H9 (cell line): ENCODE results near the gene DCLRE1A. TPM values are rescaled to one million over a fixed set of nuclear protein-coding genes. Genes with fewer than 3 reads are reported as not detected.

Source experiments
- DNase-seq: peaks from one replicate; pipeline ENCODE4 v3.0.0-alpha.2; 2017
- H2AFZ ChIP-seq: one replicate; pipeline ENCODE4 v1.6.1; 2013; ENCODE audit warnings: mild to moderate bottlenecking, low read length, control low read depth, moderate library complexity
- H2AK5ac ChIP-seq: 2 replicates; pipeline ENCODE4 v1.6.1; 2013; ENCODE audit warnings: low read length, control low read depth, mixed read lengths; ENCODE audit not compliant: insufficient read length
- H2BK120ac ChIP-seq: one replicate; pipeline ENCODE4 v1.6.1; 2013; ENCODE audit warnings: low read depth, mild to moderate bottlenecking, low read length, control low read depth, inconsistent platforms; ENCODE audit not compliant: poor library complexity, severe bottlenecking
- H2BK12ac ChIP-seq: 2 replicates; pipeline ENCODE4 v1.6.1; 2013; ENCODE audit warnings: low read length, control low read depth, mixed read lengths, low read depth; ENCODE audit not compliant: insufficient read length
- H2BK15ac ChIP-seq: 2 replicates; pipeline ENCODE4 v1.6.1; 2013; ENCODE audit warnings: low read depth, low read length, control low read depth
- H2BK20ac ChIP-seq: one replicate; pipeline ENCODE4 v1.6.1; 2013; ENCODE audit warnings: low read depth, mild to moderate bottlenecking, low read length, control low read depth, inconsistent platforms; ENCODE audit not compliant: poor library complexity, severe bottlenecking
- H2BK5ac ChIP-seq: 2 replicates; pipeline ENCODE4 v1.6.1; 2013; ENCODE audit warnings: low read length, control low read depth, mixed read lengths; ENCODE audit not compliant: insufficient read length
- H3K14ac ChIP-seq: 2 replicates; pipeline ENCODE4 v1.6.1; 2013; ENCODE audit warnings: low read length, control low read depth; ENCODE audit not compliant: insufficient read depth
- H3K18ac ChIP-seq: 2 replicates; pipeline ENCODE4 v1.6.1; 2013; ENCODE audit warnings: low read depth, mild to moderate bottlenecking, mixed read lengths, low read length, control low read depth; ENCODE audit not compliant: insufficient read length
- H3K23ac ChIP-seq: 2 replicates; pipeline ENCODE4 v1.6.1; 2013; ENCODE audit warnings: low read length, control low read depth, mixed read lengths, low read depth; ENCODE audit not compliant: insufficient read length
- H3K23me2 ChIP-seq: 2 replicates; pipeline ENCODE4 v1.6.1; 2013; ENCODE audit warnings: low read depth, mild to moderate bottlenecking, mixed read lengths, low read length, control low read depth; ENCODE audit not compliant: insufficient read length, poor library complexity, severe bottlenecking
- H3K27ac ChIP-seq: 2 replicates; pipeline ENCODE4 v1.5.1; 2013; ENCODE audit warnings: low read length, control low read depth, mixed read lengths, low read depth; ENCODE audit not compliant: insufficient read length
- H3K27me3 ChIP-seq: 2 replicates; pipeline ENCODE4 v1.6.1; 2013; ENCODE audit warnings: low read length, control low read depth, inconsistent platforms; ENCODE audit not compliant: insufficient read depth
- H3K4ac ChIP-seq: 2 replicates; pipeline ENCODE4 v1.6.1; 2013; ENCODE audit warnings: low read depth, mild to moderate bottlenecking, control low read depth, inconsistent platforms, low read length, moderate library complexity
- H3K4me1 ChIP-seq: 2 replicates; pipeline ENCODE4 v1.6.1; 2013; ENCODE audit warnings: low read length, control low read depth, inconsistent platforms; ENCODE audit not compliant: insufficient read depth
- H3K4me2 ChIP-seq: 2 replicates; pipeline ENCODE4 v1.6.1; 2013; ENCODE audit warnings: low read length, control low read depth, mixed read lengths; ENCODE audit not compliant: insufficient read length, insufficient read depth
- H3K56ac ChIP-seq: 2 replicates; pipeline ENCODE4 v1.6.1; 2013; ENCODE audit warnings: low read depth, mild to moderate bottlenecking, mixed read lengths, low read length, control low read depth; ENCODE audit not compliant: insufficient read length
- H3K79me1 ChIP-seq: 2 replicates; pipeline ENCODE4 v1.6.1; 2013; ENCODE audit warnings: low read depth, mild to moderate bottlenecking, moderate library complexity, low read length, control low read depth, inconsistent platforms; ENCODE audit not compliant: insufficient read depth, poor library complexity, severe bottlenecking
- H3K79me2 ChIP-seq: 2 replicates; pipeline ENCODE4 v1.6.1; 2013; ENCODE audit warnings: low read length, control low read depth, inconsistent platforms; ENCODE audit not compliant: insufficient read depth
- H3K9ac ChIP-seq: 2 replicates; pipeline ENCODE4 v1.6.1; 2013; ENCODE audit warnings: low read length, control low read depth, mixed read lengths; ENCODE audit not compliant: insufficient read length; ENCODE audit errors: extremely low read depth
- H3K9me3 ChIP-seq: one replicate; pipeline ENCODE4 v1.6.1; 2013; ENCODE audit warnings: low read depth, low read length, inconsistent platforms; ENCODE audit not compliant: control insufficient read depth
- H3T11ph ChIP-seq: one replicate; pipeline ENCODE4 v1.6.1; 2013; ENCODE audit warnings: mild to moderate bottlenecking, low read length, control low read depth, inconsistent platforms
- H4K20me1 ChIP-seq: one replicate; pipeline ENCODE4 v1.6.1; 2013; ENCODE audit not compliant: control insufficient read depth, insufficient read length, insufficient read depth
- H4K5ac ChIP-seq: 2 replicates; pipeline ENCODE4 v1.6.1; 2013; ENCODE audit warnings: low read depth, mild to moderate bottlenecking, mixed read lengths, low read length, control low read depth; ENCODE audit not compliant: insufficient read length
- H4K8ac ChIP-seq: replicated peaks from 2 replicates; pipeline ENCODE4 v1.6.1; 2013; ENCODE audit warnings: low read length, control low read depth, mixed read lengths, low read depth; ENCODE audit not compliant: insufficient read length
- H4K91ac ChIP-seq: 2 replicates; pipeline ENCODE4 v1.6.1; 2013; ENCODE audit warnings: low read depth, mild to moderate bottlenecking, moderate library complexity, mixed read lengths, low read length, control low read depth; ENCODE audit not compliant: insufficient read length
- H3K27ac Mint-ChIP-seq, 3 experiments: 2 replicates in 2 of 3; 3 replicates in 1 of 3; pipeline ENCODE4 v1.8.0; 2020 to 2021; ENCODE audit warnings: mixed read lengths in 3 of 3, mild to moderate bottlenecking in 1 of 3, moderate library complexity in 1 of 3
- H3K27me3 Mint-ChIP-seq: 2 replicates; pipeline ENCODE4 v1.8.0; 2021; ENCODE audit warnings: low read depth, mild to moderate bottlenecking, moderate library complexity, mixed read lengths
- H3K36me3 Mint-ChIP-seq, 3 experiments: 2 replicates in 2 of 3; 3 replicates in 1 of 3; pipeline ENCODE4 v1.8.0; 2020 to 2021; ENCODE audit warnings: low read depth in 3 of 3, mixed read lengths in 3 of 3; ENCODE audit not compliant: insufficient read depth in 1 of 3
- H3K4me1 Mint-ChIP-seq, 2 experiments: 2 replicates each; pipeline ENCODE4 v1.8.0; 2020; ENCODE audit warnings: mixed read lengths in 2 of 2
- H3K4me3 Mint-ChIP-seq, 2 experiments: 2 replicates in 1 of 2; 3 replicates in 1 of 2; pipeline ENCODE4 v1.8.0; 2020 to 2021; ENCODE audit warnings: mild to moderate bottlenecking in 2 of 2, mixed read lengths in 2 of 2, moderate library complexity in 1 of 2
- H3K9me3 Mint-ChIP-seq, 2 experiments: 2 replicates in 1 of 2; 3 replicates in 1 of 2; pipeline ENCODE4 v1.8.0; 2020; ENCODE audit warnings: mild to moderate bottlenecking in 2 of 2, mixed read lengths in 2 of 2, moderate library complexity in 1 of 2
- CTCF ChIP-seq: fragments of 200-600 bp; sonication (generic); conservative IDR thresholded peaks from 3 replicates; pipeline ENCODE4 v1.8.0; 2021; ENCODE audit warnings: antibody characterized with exemption, mild to moderate bottlenecking
- WGBS: extraction: QIAGEN DNeasy Blood & Tissue Kit; methylation state at CpG from one replicate; pipeline ENCODE4 v1.1.7; 2013; ENCODE audit warnings: missing lambda C conversion rate, low lambda C conversion rate, mixed read lengths; ENCODE audit not compliant: insufficient read length; ENCODE audit errors: extremely low coverage; 5-methylcytosine and 5-hydroxymethylcytosine counted together
- total RNA-seq: library from RNA; stranded (reverse); gene quantifications from 2 replicates; pipeline ENCODE4 v1.2.1, GENCODE V29; 2021

DCLRE1A gene
- total RNA-seq, 1 experiment from 2014 or later = 9.9 TPM

GRCh38 chr10:113897693-113898618 is 44.1 kb upstream of the DCLRE1A start:
- H3K4me3 Mint-ChIP-seq = no peak overlapping the region

More at GRCh38 chr10:113897693-113898618, 44.1 kb upstream of the DCLRE1A start:
- no peak overlapping the region for H2BK20ac ChIP-seq
- H3K36me3 Mint-ChIP-seq = peaks cover 10 to 35% (median 31%) of the 10 kb centered on the region in 3 experiments
- no peak overlapping the region for H4K5ac ChIP-seq
- H2BK12ac ChIP-seq = no peak overlapping the region
- no peaks in the 10 kb centered on the region; the same call in 1 of the 2 replicates for H3K27me3 ChIP-seq
- no peaks in the 10 kb centered on the region for H3K4me1 Mint-ChIP-seq
- H3K4ac ChIP-seq = no peak overlapping the region
- H4K91ac ChIP-seq = no peak overlapping the region
- no peak overlapping the region for H3T11ph ChIP-seq
- no peak overlapping the region for H2BK15ac ChIP-seq
- no peaks in the 10 kb centered on the region for H3K9me3 ChIP-seq
- H2BK120ac ChIP-seq = no peak overlapping the region
- no peak overlapping the region for H3K23ac ChIP-seq
- no peak overlapping the region for H3K18ac ChIP-seq
- H3K23me2 ChIP-seq = no peaks in the 10 kb centered on the region
- H3K79me1 ChIP-seq = no peaks in the 10 kb centered on the region
- peaks cover 2 to 4% of the 10 kb centered on the region in 2 experiments; a peak in 2 of 5 replicates for H3K9me3 Mint-ChIP-seq
- H2AFZ ChIP-seq = no peak overlapping the region
- H3K4me2 ChIP-seq = no peak overlapping the region
- H2AK5ac ChIP-seq = no peak overlapping the region
- no peak overlapping the region for H3K27ac ChIP-seq
- no peak for DNase-seq
- no peak overlapping the region for H3K14ac ChIP-seq
- H3K79me2 ChIP-seq = no peaks in the 10 kb centered on the region
- H4K20me1 ChIP-seq = no peaks in the 10 kb centered on the region
- no peak overlapping the region for H3K9ac ChIP-seq
- H3K56ac ChIP-seq = no peak overlapping the region
- H3K27ac Mint-ChIP-seq = no peak overlapping the region
- no peak overlapping the region for H4K8ac ChIP-seq
- peak overlapping the region; percentile 60 for H2BK5ac ChIP-seq
- no peaks in the 10 kb centered on the region for H3K4me1 ChIP-seq
- no peak for TF ChIP-seq CTCF
- H3K27me3 Mint-ChIP-seq = no peaks in the 10 kb centered on the region
- no CpG with 5 or more reads among the region's 6 CpGs for WGBS
